Peyer's patch (tissue), 4 donors: ENCODE results near the gene PTPRJ. TPM values are rescaled to one million over a fixed set of nuclear protein-coding genes. Genes with fewer than 3 reads are reported as not detected.
A peak's percentile ranks its signal among the peaks of the same experiment; 100 is the strongest.

Experiments
- DNase-seq, 3 donors: peaks; one replicate each; pipeline ENCODE4 v3.0.0-alpha.2; 2017 to 2019
- H3K27ac ChIP-seq, 4 donors: fragments of 200-600 bp; sonication (generic); one replicate each; pipeline ENCODE4 v1.5.1; 2016 to 2019
- H3K27me3 ChIP-seq, 2 donors: fragments of 200-600 bp; sonication (generic); one replicate each; pipeline ENCODE4 v1.5.1; 2019
- H3K36me3 ChIP-seq, 3 donors: fragments of 200-600 bp; sonication (generic); one replicate each; pipeline ENCODE4 v1.5.1; 2016 to 2019
- H3K4me1 ChIP-seq, 4 donors: fragments of 200-600 bp; sonication (generic); one replicate each; pipeline ENCODE4 v1.5.1; 2016 to 2019
- H3K4me3 ChIP-seq, 4 donors: fragments of 200-600 bp; sonication (generic); 1 replicate in 3 of 4; 2 replicates in 1 of 4; pipeline ENCODE4 v1.5.1; 2016 to 2019; ENCODE audit warnings: mild to moderate bottlenecking in 1 of 4
- H3K9me3 ChIP-seq, 4 donors: fragments of 200-600 bp; sonication (generic); one replicate each; pipeline ENCODE4 v1.5.1; 2016 to 2019; ENCODE audit warnings: mild to moderate bottlenecking in 1 of 4
- POLR2A ChIP-seq, 2 donors: fragments of 450-650 bp; IDR thresholded peaks; one replicate each; pipeline ENCODE4 v1.5.1; 2017; ENCODE audit warnings: antibody characterized with exemption in 2 of 2, mild to moderate bottlenecking in 2 of 2, moderate library complexity in 2 of 2
- total RNA-seq, 4 donors: library from RNA; depleted of rRNA; stranded (reverse); fragments of >200 nt; gene quantifications; one replicate each; pipeline ENCODE4 v1.1.0, GENCODE V29; 2016
- TF ChIP-seq, protein P1 (sequence below), 6 experiments: fragments of 450-650 bp in 4 of 6; fragments of 200-600 bp in 2 of 6; sonication (generic) in 1 of 6; IDR thresholded peaks; one replicate each; pipeline ENCODE4 v1.5.1; 2017 to 2019; ENCODE audit warnings: antibody characterized with exemption in 6 of 6, mild to moderate bottlenecking in 3 of 6, moderate library complexity in 1 of 6

The PTPRJ gene
- total RNA-seq, 4 donors from 2014 or later, result 28.1 to 50.1 (median 37.5) TPM

GRCh38 chr11:48063424-48063978 is 83.1 kb downstream of the PTPRJ start:
- no peaks in the 10 kb centered on the region for H3K4me1 ChIP-seq
- no peaks in the 10 kb centered on the region for H3K27me3 ChIP-seq
- no peaks in the 10 kb centered on the region for H3K9me3 ChIP-seq
- no peak overlapping the region for H3K4me3 ChIP-seq
- no peak for DNase-seq
- H3K27ac ChIP-seq, result peak overlapping the region in 2 of 4 donors; percentile 21 to 61
- H3K36me3 ChIP-seq, result no peaks in the 10 kb centered on the region
- TF ChIP-seq, protein P1, sequence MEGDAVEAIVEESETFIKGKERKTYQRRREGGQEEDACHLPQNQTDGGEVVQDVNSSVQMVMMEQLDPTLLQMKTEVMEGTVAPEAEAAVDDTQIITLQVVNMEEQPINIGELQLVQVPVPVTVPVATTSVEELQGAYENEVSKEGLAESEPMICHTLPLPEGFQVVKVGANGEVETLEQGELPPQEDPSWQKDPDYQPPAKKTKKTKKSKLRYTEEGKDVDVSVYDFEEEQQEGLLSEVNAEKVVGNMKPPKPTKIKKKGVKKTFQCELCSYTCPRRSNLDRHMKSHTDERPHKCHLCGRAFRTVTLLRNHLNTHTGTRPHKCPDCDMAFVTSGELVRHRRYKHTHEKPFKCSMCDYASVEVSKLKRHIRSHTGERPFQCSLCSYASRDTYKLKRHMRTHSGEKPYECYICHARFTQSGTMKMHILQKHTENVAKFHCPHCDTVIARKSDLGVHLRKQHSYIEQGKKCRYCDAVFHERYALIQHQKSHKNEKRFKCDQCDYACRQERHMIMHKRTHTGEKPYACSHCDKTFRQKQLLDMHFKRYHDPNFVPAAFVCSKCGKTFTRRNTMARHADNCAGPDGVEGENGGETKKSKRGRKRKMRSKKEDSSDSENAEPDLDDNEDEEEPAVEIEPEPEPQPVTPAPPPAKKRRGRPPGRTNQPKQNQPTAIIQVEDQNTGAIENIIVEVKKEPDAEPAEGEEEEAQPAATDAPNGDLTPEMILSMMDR (IDR thresholded peaks at IDR 0.05), result no peak
- TF ChIP-seq POLR2A (IDR thresholded peaks at IDR 0.05), result no peak

DNA sequence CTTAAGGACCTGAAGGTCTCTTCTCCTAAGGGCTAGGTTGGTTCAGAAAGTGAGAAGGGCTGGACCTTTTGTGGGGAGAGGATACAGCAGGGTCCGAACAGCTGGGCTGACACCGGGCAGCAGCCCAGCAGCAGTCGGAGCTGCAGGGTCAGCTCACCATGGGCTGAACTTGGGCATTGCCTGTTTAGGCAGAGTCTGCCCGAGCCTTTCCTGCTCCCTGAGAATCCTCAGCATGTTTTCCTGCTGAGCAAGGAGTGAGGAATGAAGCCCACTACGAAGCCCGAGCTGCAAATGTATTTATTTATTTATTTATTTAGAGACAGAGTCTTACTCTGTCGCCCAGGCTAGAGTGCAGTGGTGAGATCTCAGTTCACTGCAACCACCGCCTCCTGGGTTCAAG is 83.9 kb downstream of the PTPRJ start:
- H3K9me3 ChIP-seq, result no peaks in the 10 kb centered on the region

GRCh38 chr11:48066881-48067800 is 86.8 kb downstream of the PTPRJ start:
- no peak overlapping the region for H3K4me3 ChIP-seq
- H3K4me1 ChIP-seq, result no peaks in the 10 kb centered on the region
- peak in 1 of 3 donors; percentile 30 for DNase-seq
- no peak overlapping the region for H3K27ac ChIP-seq
- TF ChIP-seq, protein P1 (IDR thresholded peaks at IDR 0.05), result no peak
- TF ChIP-seq POLR2A (IDR thresholded peaks at IDR 0.05), result no peak
- H3K27me3 ChIP-seq, result no peaks in the 10 kb centered on the region
- H3K36me3 ChIP-seq, result no peaks in the 10 kb centered on the region
- no peaks in the 10 kb centered on the region for H3K9me3 ChIP-seq

More for the DNA sequence above, 83.9 kb downstream of the PTPRJ start:
- Histone ChIP-seq H3K4me1 (no peaks in the 10 kb centered on the region), H3K27ac (peak overlapping the region; percentile 15 to 61 (median 42)), H3K36me3 (no peaks in the 10 kb centered on the region), H3K27me3 (no peaks in the 10 kb centered on the region), H3K4me3 (no peak overlapping the region)
- TF ChIP-seq POLR2A (IDR thresholded peaks at IDR 0.05), result no peak
- no peak for DNase-seq

- Histone ChIP-seq H3K27me3 (no peaks in the 10 kb centered on the region), H3K36me3 (no peaks in the 10 kb centered on the region), H3K27ac (no peak overlapping the region), H3K4me3 (no peak overlapping the region), H3K4me1 (no peaks in the 10 kb centered on the region), H3K9me3 (no peaks in the 10 kb centered on the region)
- TF ChIP-seq, protein P1 (IDR thresholded peaks at IDR 0.05), result no peak
- no peak for TF ChIP-seq POLR2A (IDR thresholded peaks at IDR 0.05)
- peak in 1 of 3 donors; percentile 9 for DNase-seq
Observed at GRCh38 chr11:48073031-48073861, 92.9 kb downstream of the PTPRJ start.

GRCh38 chr11:48074425-48075181 is 94.2 kb downstream of the PTPRJ start:
- Histone ChIP-seq H3K27me3 (no peaks in the 10 kb centered on the region), H3K36me3 (no peaks in the 10 kb centered on the region), H3K4me3 (no peak overlapping the region), H3K4me1 (no peaks in the 10 kb centered on the region), H3K9me3 (no peaks in the 10 kb centered on the region), H3K27ac (no peak overlapping the region)
- peak in 1 of 3 donors; percentile 38 for DNase-seq
- TF ChIP-seq, protein P1 (IDR thresholded peaks at IDR 0.05), result no peak
- TF ChIP-seq POLR2A (IDR thresholded peaks at IDR 0.05), result no peak
